ENCODE measurements around the gene ADCY4. TPM values are rescaled to one million over a fixed set of nuclear protein-coding genes. Genes with fewer than 3 reads are reported as not detected.

The ADCY4 gene
- total and polyA plus RNA-seq, 3 donors from 2014 or later: 10.0 to 23.1 (median 13.9) TPM

GRCh38 chr14:24327303-24327702 lies 7.6 kb downstream of the ADCY4 start:
- no peaks in the 10 kb centered on the region for H3K27me3 ChIP-seq
- H3K36me3 ChIP-seq (ENCODE audit: low read depth, missing control alignments): no peaks in the 10 kb centered on the region
- H3K27ac ChIP-seq: no peak overlapping the region
- intact Hi-C loops (cut with DNase I; ENCODE audit: low total_unique reads): no loop called here
- H3K4me3 ChIP-seq: no peak overlapping the region
- 75 to 80% methylated on average over 1 to 2 of the region's 2 CpGs for WGBS, 2 donors
- TF ChIP-seq POLR2A (IDR thresholded peaks at IDR 0.05) (no peak), CTCF (IDR thresholded peaks at IDR 0.05) (no peak)
- no peak for DNase-seq
- H3K9me3 ChIP-seq: no peaks in the 10 kb centered on the region
- H3K4me1 ChIP-seq: peaks cover 2% of the 10 kb centered on the region

GRCh38 chr14:24325963-24326362 lies 8.9 kb downstream of the ADCY4 start:
- Histone ChIP-seq H3K27ac (no peak overlapping the region), H3K9me3 (no peaks in the 10 kb centered on the region), H3K4me3 (no peak overlapping the region), H3K4me1 (no peaks in the 10 kb centered on the region), H3K27me3 (no peaks in the 10 kb centered on the region), H3K36me3 (ENCODE audit: low read depth, missing control alignments) (no peaks in the 10 kb centered on the region)
- 86 to 92% methylated on average over 9 of the region's 9 CpGs for WGBS, 2 donors
- no peak for DNase-seq
- intact Hi-C loops (cut with DNase I; ENCODE audit: low total_unique reads): no loop called here
- TF ChIP-seq POLR2A (IDR thresholded peaks at IDR 0.05) (no peak), CTCF (IDR thresholded peaks at IDR 0.05) (no peak)

GRCh38 chr14:24325041-24325530 lies 9.8 kb downstream of the ADCY4 start:
- Histone ChIP-seq H3K4me3 (no peak overlapping the region), H3K9me3 (no peaks in the 10 kb centered on the region), H3K27ac (no peak overlapping the region), H3K36me3 (ENCODE audit: low read depth, missing control alignments) (no peaks in the 10 kb centered on the region), H3K27me3 (no peaks in the 10 kb centered on the region), H3K4me1 (no peaks in the 10 kb centered on the region)
- 87 to 95% methylated on average over 5 of the region's 5 CpGs for WGBS, 2 donors
- DNase-seq: no peak
- TF ChIP-seq POLR2A (IDR thresholded peaks at IDR 0.05): no peak
- TF ChIP-seq CTCF (IDR thresholded peaks at IDR 0.05): no peak
- intact Hi-C loops (cut with DNase I; ENCODE audit: low total_unique reads): no loop called here

GRCh38 chr14:24324024-24324423 lies 10.8 kb downstream of the ADCY4 start:
- no peaks in the 10 kb centered on the region for H3K27me3 ChIP-seq
- H3K4me3 ChIP-seq: no peak overlapping the region
- H3K9me3 ChIP-seq: no peaks in the 10 kb centered on the region
- no peaks in the 10 kb centered on the region for H3K36me3 ChIP-seq (ENCODE audit: low read depth, missing control alignments)
- no peak overlapping the region for H3K27ac ChIP-seq
- no peak for DNase-seq
- H3K4me1 ChIP-seq: no peaks in the 10 kb centered on the region
- 78 to 88% methylated on average over 4 to 6 of the region's 6 CpGs for WGBS, 2 donors
- intact Hi-C loops (cut with DNase I; ENCODE audit: low total_unique reads): no loop called here
- TF ChIP-seq POLR2A (IDR thresholded peaks at IDR 0.05): no peak
- no peak for TF ChIP-seq CTCF (IDR thresholded peaks at IDR 0.05)

GRCh38 chr14:24323341-24323740 lies 11.5 kb downstream of the ADCY4 start:
- no peaks in the 10 kb centered on the region for H3K9me3 ChIP-seq
- H3K27ac ChIP-seq: no peak overlapping the region
- TF ChIP-seq CTCF (IDR thresholded peaks at IDR 0.05): no peak
- no peak for TF ChIP-seq POLR2A (IDR thresholded peaks at IDR 0.05)
- H3K4me1 ChIP-seq: no peaks in the 10 kb centered on the region
- WGBS, 2 donors: 74 to 79% methylated on average over 3 of the region's 3 CpGs
- no peaks in the 10 kb centered on the region for H3K27me3 ChIP-seq
- H3K4me3 ChIP-seq: no peak overlapping the region
- no peaks in the 10 kb centered on the region for H3K36me3 ChIP-seq (ENCODE audit: low read depth, missing control alignments)
- intact Hi-C loops (cut with DNase I; ENCODE audit: low total_unique reads): no loop called here
- no peak for DNase-seq

Data from testis (tissue), 3 donors.